Uterus (tissue), 4 donors: Measurements from ENCODE around the gene NDEL1. TPM values are rescaled to one million over a fixed set of nuclear protein-coding genes. Genes with fewer than 3 reads are reported as not detected.

ENCODE experiments used
- DNase-seq, 2 donors: peaks; one replicate each; pipeline ENCODE4 v3.0.0-alpha.2; 2019 to 2020
- H3K27ac ChIP-seq, 2 donors: fragments of 200-600 bp; sonication (generic); 1 replicate in 1 of 2; 2 replicates in 1 of 2; pipeline ENCODE4 v1.5.1; 2016 to 2018
- H3K27me3 ChIP-seq, 2 donors: fragments of 200-600 bp; sonication (generic); one replicate each; pipeline ENCODE4 v1.5.1; 2018 to 2019; ENCODE audit warnings: control low read depth in 1 of 2
- H3K36me3 ChIP-seq, 2 donors: fragments of 200-600 bp; sonication (generic); one replicate each; pipeline ENCODE4 v1.5.1; 2019; ENCODE audit warnings: control low read depth in 1 of 2
- H3K4me1 ChIP-seq, 2 donors: fragments of 200-600 bp; sonication (generic); one replicate each; pipeline ENCODE4 v1.5.1; 2018 to 2019; ENCODE audit warnings: control low read depth in 1 of 2
- H3K4me3 ChIP-seq, 2 donors: fragments of 200-600 bp; sonication (generic); 1 replicate in 1 of 2; 2 replicates in 1 of 2; pipeline ENCODE4 v1.5.1; 2018 to 2019; ENCODE audit warnings: mild to moderate bottlenecking in 1 of 2
- H3K9me3 ChIP-seq, 2 donors: fragments of 200-600 bp; sonication (generic); one replicate each; pipeline ENCODE4 v1.5.1; 2019; ENCODE audit warnings: control low read depth in 1 of 2
- CTCF ChIP-seq, 4 experiments: fragments of 200-600 bp in 2 of 4; fragments of 450-650 bp in 2 of 4; sonication (generic) in 2 of 4; IDR thresholded peaks; one replicate each; pipeline ENCODE4 v1.5.1; 2016 to 2019; ENCODE audit warnings: antibody characterized with exemption in 4 of 4, mild to moderate bottlenecking in 2 of 4, moderate library complexity in 1 of 4
- POLR2A ChIP-seq, 2 donors: fragments of 450-650 bp; IDR thresholded peaks; one replicate each; pipeline ENCODE4 v1.6.1; 2016; ENCODE audit warnings: antibody characterized with exemption in 2 of 2, mild to moderate bottlenecking in 1 of 2, moderate library complexity in 1 of 2
- intact Hi-C: fragments of 100-400 bp; cut with DNase I; formaldehyde crosslinking; loops from one replicate; pipeline ENCODE4 v1.15.1; 2023; ENCODE audit warnings: low total_unique reads
- total RNA-seq, 4 donors: library from RNA; depleted of rRNA in 3 of 4; stranded (reverse); fragments of >200 nt in 3 of 4; gene quantifications; one replicate each; pipeline versions ENCODE4 v1.1.0 to v1.2.4, GENCODE V29; 2014 to 2023
- donor health status: DM: yes; HTN: yes; CAD: no.

The NDEL1 gene
- total RNA-seq, 4 donors from 2014 or later = 19.5 to 114 (median 63.8) TPM

- H3K4me3 ChIP-seq = no peak overlapping the region
- H3K27me3 ChIP-seq = no peaks in the 10 kb centered on the region
- intact Hi-C loops = no loop called here
- TF ChIP-seq POLR2A (IDR thresholded peaks at IDR 0.05) = no peak
- TF ChIP-seq CTCF (IDR thresholded peaks at IDR 0.05) = no peak
- peak; percentile 64 to 70 for DNase-seq
- H3K9me3 ChIP-seq = no peaks in the 10 kb centered on the region
- H3K4me1 ChIP-seq = peaks cover 0 to 4% of the 10 kb centered on the region in 2 donors
- H3K36me3 ChIP-seq = no peaks in the 10 kb centered on the region
- peak overlapping the region; percentile 16 to 37 for H3K27ac ChIP-seq
Observed at GRCh38 chr17:8470447-8471047, 34.9 kb downstream of the NDEL1 start.

GRCh38 chr17:8472663-8473062 is 37.0 kb downstream of the NDEL1 start:
- no peaks in the 10 kb centered on the region for H3K36me3 ChIP-seq
- no peak overlapping the region for H3K27ac ChIP-seq
- H3K9me3 ChIP-seq = no peaks in the 10 kb centered on the region
- H3K4me3 ChIP-seq = no peak overlapping the region
- intact Hi-C loops = no loop called here
- H3K4me1 ChIP-seq = no peaks in the 10 kb centered on the region
- DNase-seq = no peak
- no peak for TF ChIP-seq CTCF (IDR thresholded peaks at IDR 0.05)
- TF ChIP-seq POLR2A (IDR thresholded peaks at IDR 0.05) = no peak
- no peaks in the 10 kb centered on the region for H3K27me3 ChIP-seq

GRCh38 chr17:8473451-8474192 is 37.9 kb downstream of the NDEL1 start:
- intact Hi-C loops = no loop called here
- no peak for TF ChIP-seq POLR2A (IDR thresholded peaks at IDR 0.05)
- TF ChIP-seq CTCF (IDR thresholded peaks at IDR 0.05) = no peak
- no peaks in the 10 kb centered on the region for H3K4me1 ChIP-seq
- no peak overlapping the region for H3K4me3 ChIP-seq
- H3K9me3 ChIP-seq = no peaks in the 10 kb centered on the region
- no peaks in the 10 kb centered on the region for H3K27me3 ChIP-seq
- no peaks in the 10 kb centered on the region for H3K36me3 ChIP-seq
- no peak for DNase-seq
- H3K27ac ChIP-seq = no peak overlapping the region

- intact Hi-C loops = no loop called here
- no peak for DNase-seq
- Histone ChIP-seq H3K4me1 (peaks cover 0 to 4% of the 10 kb centered on the region in 2 donors), H3K9me3 (no peaks in the 10 kb centered on the region), H3K36me3 (no peaks in the 10 kb centered on the region), H3K27ac (no peak overlapping the region), H3K4me3 (no peak overlapping the region), H3K27me3 (no peaks in the 10 kb centered on the region)
- TF ChIP-seq POLR2A (IDR thresholded peaks at IDR 0.05) (no peak), CTCF (IDR thresholded peaks at IDR 0.05) (no peak)
Observed at GRCh38 chr17:8474826-8475225, 39.1 kb downstream of the NDEL1 start.

- no peaks in the 10 kb centered on the region for H3K27me3 ChIP-seq
- no peak for DNase-seq
- intact Hi-C loops = no loop called here
- no peaks in the 10 kb centered on the region for H3K36me3 ChIP-seq
- H3K9me3 ChIP-seq = no peaks in the 10 kb centered on the region
- no peak overlapping the region for H3K4me3 ChIP-seq
- TF ChIP-seq CTCF (IDR thresholded peaks at IDR 0.05) (no peak), POLR2A (IDR thresholded peaks at IDR 0.05) (no peak)
- H3K4me1 ChIP-seq = peaks cover 0 to 8% of the 10 kb centered on the region in 2 donors
- no peak overlapping the region for H3K27ac ChIP-seq
Observed at GRCh38 chr17:8475227-8475626, 39.5 kb downstream of the NDEL1 start.
